B cell (primary cell): ENCODE results near the gene SOCS3. TPM values are rescaled to one million over a fixed set of nuclear protein-coding genes. Genes with fewer than 3 reads are reported as not detected.
A peak's percentile ranks its signal among the peaks of the same experiment; 100 is the strongest.

Experiments used
- ATAC-seq: fragments of 200-7000 bp; cut with Tn5 transposase; one replicate; pipeline ENCODE4 v1.10.0; 2021; ENCODE audit warnings: low read depth, mild to moderate bottlenecking, moderate number of reproducible peaks, moderate library complexity
- CTCF ChIA-PET: fragments of 350-600 bp; sonication (Branson Sonifier 250); formaldehyde crosslinking; loops from one replicate; lab custom pipeline; 2021; ENCODE audit warnings: antibody characterized with exemption, inconsistent platforms; lab: Charles Lee
- POLR2A ChIA-PET: fragments of 350-600 bp; sonication (Branson Sonifier 250); formaldehyde crosslinking; loops from one replicate; lab custom pipeline; 2021; ENCODE audit warnings: antibody characterized with exemption; lab: Charles Lee
- DNase-seq: peaks from one replicate; pipeline ENCODE4 v3.0.0; 2013
- H2AFZ ChIP-seq: 2 replicates; pipeline ENCODE4 v1.6.1; 2012; ENCODE audit warnings: mild to moderate bottlenecking, low read depth, low read length; ENCODE audit not compliant: insufficient read depth, poor library complexity, severe bottlenecking
- H3K27ac ChIP-seq, 2 donors: 1 replicate in 1 of 2; 2 replicates in 1 of 2; pipeline ENCODE4 v1.5.1; 2012 to 2013; ENCODE audit warnings: low read length in 2 of 2, mild to moderate bottlenecking in 2 of 2, moderate library complexity in 1 of 2
- H3K27me3 ChIP-seq, 4 experiments: fragments of 200-600 bp in 1 of 4; sonication (generic) in 1 of 4; replicated peaks in 1 of 4; 1 replicate in 2 of 4; 2 replicates in 2 of 4; pipeline versions ENCODE4 v1.6.1 to v1.7.0; 2013 to 2016; ENCODE audit warnings: low read length in 3 of 4, mild to moderate bottlenecking in 2 of 4, mixed read lengths in 1 of 4, moderate library complexity in 1 of 4; ENCODE audit not compliant: insufficient read depth in 4 of 4, control insufficient read depth in 3 of 4; ENCODE audit errors: control extremely low read depth in 1 of 4
- H3K36me3 ChIP-seq, 2 experiments: replicated peaks in 1 of 2; 1 replicate in 1 of 2; 2 replicates in 1 of 2; pipeline versions ENCODE4 v1.6.1 to v1.7.1; 2013; ENCODE audit warnings: low read length in 1 of 2; ENCODE audit not compliant: insufficient read depth in 2 of 2, control insufficient read depth in 1 of 2; ENCODE audit errors: control extremely low read depth in 1 of 2, extremely low read depth in 1 of 2
- H3K4me1 ChIP-seq, 2 donors: fragments of 200-600 bp in 1 of 2; sonication (generic) in 1 of 2; 1 replicate in 1 of 2; 2 replicates in 1 of 2; pipeline versions ENCODE4 v1.5.1 to v1.6.1; 2013 to 2017; ENCODE audit warnings: low read length in 2 of 2; ENCODE audit not compliant: control insufficient read depth in 2 of 2, insufficient read depth in 2 of 2
- H3K4me2 ChIP-seq: replicated peaks from 2 replicates; pipeline ENCODE3; 2012; ENCODE audit warnings: mild to moderate bottlenecking, low read depth, low read length; ENCODE audit not compliant: poor library complexity, severe bottlenecking
- H3K4me3 ChIP-seq, 5 experiments: fragments of 200-600 bp in 1 of 5; sonication (generic) in 1 of 5; 1 replicate in 3 of 5; 2 replicates in 2 of 5; pipeline versions ENCODE4 v1.5.1 to v1.7.0; 2011 to 2016; ENCODE audit warnings: low read length in 4 of 5, mild to moderate bottlenecking in 4 of 5, low read depth in 2 of 5, control low read depth in 1 of 5, moderate library complexity in 1 of 5; ENCODE audit not compliant: insufficient read depth in 1 of 5; ENCODE audit errors: control extremely low read depth in 1 of 5, extremely low read depth in 1 of 5
- H3K79me2 ChIP-seq: fragments of 200-600 bp; sonication (generic); one replicate; pipeline ENCODE4 v1.6.0; 2016; ENCODE audit warnings: low read length; ENCODE audit not compliant: control insufficient read depth, insufficient read depth
- H3K9ac ChIP-seq: fragments of 200-600 bp; sonication (generic); 2 replicates; pipeline ENCODE4 v1.6.1; 2017; ENCODE audit warnings: mild to moderate bottlenecking, low read length, moderate library complexity
- H3K9me3 ChIP-seq, 3 donors: one replicate each; pipeline versions ENCODE4 v1.6.1 to v1.7.1; 2013; ENCODE audit warnings: low read length in 2 of 3; ENCODE audit not compliant: control insufficient read depth in 2 of 3, insufficient read depth in 1 of 3; ENCODE audit errors: control extremely low read depth in 1 of 3
- H4K20me1 ChIP-seq: 2 replicates; pipeline ENCODE4 v1.6.0; 2012; ENCODE audit warnings: mild to moderate bottlenecking, low read length; ENCODE audit not compliant: insufficient read depth, control insufficient read depth, poor library complexity, severe bottlenecking
- H3K27ac Mint-ChIP-seq: one replicate; pipeline ENCODE4 v1.8.0; 2021; ENCODE audit warnings: mixed read lengths
- H3K27me3 Mint-ChIP-seq: one replicate; pipeline ENCODE4 v1.8.0; 2021; ENCODE audit warnings: mixed read lengths
- H3K4me1 Mint-ChIP-seq: one replicate; pipeline ENCODE4 v1.8.0; 2021; ENCODE audit warnings: mixed read lengths
- H3K4me3 Mint-ChIP-seq: one replicate; pipeline ENCODE4 v1.8.0; 2021; ENCODE audit warnings: mixed read lengths
- H3K9me3 Mint-ChIP-seq: one replicate; pipeline ENCODE4 v1.8.0; 2022; ENCODE audit warnings: mixed read lengths; ENCODE audit not compliant: insufficient read depth
- EZH2 ChIP-seq: IDR thresholded peaks from 2 replicates; pipeline ENCODE4 v1.6.1; 2012; ENCODE audit warnings: borderline replicate concordance, low read depth, mild to moderate bottlenecking, moderate library complexity, low read length; ENCODE audit not compliant: insufficient read depth, poor library complexity, severe bottlenecking
- WGBS: methylation state at CpG from one replicate; pipeline ENCODE4 v1.1.5; 2013; ENCODE audit warnings: missing lambda C conversion rate; ENCODE audit not compliant: insufficient coverage; 5-methylcytosine and 5-hydroxymethylcytosine counted together
- intact Hi-C: fragments of 100-400 bp; cut with micrococcal nuclease; formaldehyde crosslinking; loops from one replicate; pipeline ENCODE4 v1.10.0; 2022
- polyA plus RNA-seq: library from polyadenylated mRNA; depleted of rRNA; stranded (reverse); fragments of >200 nt; gene quantifications from 2 replicates; pipeline ENCODE4 v1.2.3, GENCODE V29; 2012
- total RNA-seq, 2 donors: library from RNA; stranded (reverse); fragments of 120-200 nt in 1 of 2; gene quantifications; 1 replicate in 1 of 2; 2 replicates in 1 of 2; pipeline versions ENCODE4 v1.2.3 to v1.2.4, GENCODE V29; 2013 to 2022
- TF ChIP-seq, protein P1 (sequence below): fragments of 200-600 bp; IDR thresholded peaks from one replicate; pipeline ENCODE4 v1.8.0; 2022; ENCODE audit warnings: antibody characterized with exemption, mild to moderate bottlenecking

The SOCS3 gene
- total and polyA plus RNA-seq, 2 donors (not counting 1 experiment from before 2014, with no cell fraction given) = 41.8 to 67.6 TPM

DNA sequence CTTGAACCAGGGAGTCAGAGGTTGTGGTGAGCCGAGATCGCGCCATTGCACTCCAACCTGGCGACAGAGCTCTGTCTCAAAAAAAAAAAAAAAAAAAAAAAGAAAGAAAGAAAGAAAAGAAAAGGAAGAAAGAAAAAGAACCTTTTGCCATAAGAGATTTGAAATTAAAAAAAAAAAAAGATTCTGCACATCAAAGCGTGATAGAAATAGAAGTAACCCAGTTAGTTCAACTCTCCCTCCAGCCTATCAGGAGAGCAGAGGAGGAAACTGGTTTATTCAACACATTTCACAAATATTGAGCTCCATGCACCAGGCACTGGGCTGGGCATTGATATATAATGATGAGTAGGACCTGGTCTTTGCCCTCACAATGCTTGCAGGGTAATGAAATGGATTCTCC, 2.4 kb upstream of the SOCS3 start:
- Histone ChIP-seq H2AFZ (no peak overlapping the region), H3K79me2 (no peaks in the 10 kb centered on the region), H3K27ac (no peak overlapping the region), H3K27me3 (peaks cover 0 to 45% (median 9%) of the 10 kb centered on the region in 4 experiments), H4K20me1 (peaks cover 13% of the 10 kb centered on the region), H3K9me3 (peaks cover 0 to 4% (median 0%) of the 10 kb centered on the region in 3 donors), H3K4me2 (no peak overlapping the region), H3K36me3 (peaks cover 0 to 4% of the 10 kb centered on the region in 2 experiments), H3K4me3 (no peak overlapping the region), H3K9ac (no peak overlapping the region), H3K4me1 (peaks cover 34 to 47% of the 10 kb centered on the region in 2 donors)
- no peak for DNase-seq
- Mint-ChIP-seq H3K4me1 (peaks cover 25% of the 10 kb centered on the region), H3K27me3 (peaks cover 31% of the 10 kb centered on the region), H3K9me3 (no peaks in the 10 kb centered on the region), H3K4me3 (no peak overlapping the region), H3K27ac (no peak overlapping the region)
- no peak for ATAC-seq
- intact Hi-C loops = no loop called here
- no CpG with 5 or more reads among the region's 5 CpGs for WGBS
- POLR2A ChIA-PET = no interaction called here
- TF ChIP-seq, protein P1, sequence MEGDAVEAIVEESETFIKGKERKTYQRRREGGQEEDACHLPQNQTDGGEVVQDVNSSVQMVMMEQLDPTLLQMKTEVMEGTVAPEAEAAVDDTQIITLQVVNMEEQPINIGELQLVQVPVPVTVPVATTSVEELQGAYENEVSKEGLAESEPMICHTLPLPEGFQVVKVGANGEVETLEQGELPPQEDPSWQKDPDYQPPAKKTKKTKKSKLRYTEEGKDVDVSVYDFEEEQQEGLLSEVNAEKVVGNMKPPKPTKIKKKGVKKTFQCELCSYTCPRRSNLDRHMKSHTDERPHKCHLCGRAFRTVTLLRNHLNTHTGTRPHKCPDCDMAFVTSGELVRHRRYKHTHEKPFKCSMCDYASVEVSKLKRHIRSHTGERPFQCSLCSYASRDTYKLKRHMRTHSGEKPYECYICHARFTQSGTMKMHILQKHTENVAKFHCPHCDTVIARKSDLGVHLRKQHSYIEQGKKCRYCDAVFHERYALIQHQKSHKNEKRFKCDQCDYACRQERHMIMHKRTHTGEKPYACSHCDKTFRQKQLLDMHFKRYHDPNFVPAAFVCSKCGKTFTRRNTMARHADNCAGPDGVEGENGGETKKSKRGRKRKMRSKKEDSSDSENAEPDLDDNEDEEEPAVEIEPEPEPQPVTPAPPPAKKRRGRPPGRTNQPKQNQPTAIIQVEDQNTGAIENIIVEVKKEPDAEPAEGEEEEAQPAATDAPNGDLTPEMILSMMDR = no peak
- TF ChIP-seq EZH2 = no peak
- CTCF ChIA-PET = interaction anchor here (0.6 to 9.1 kb wide), 19 partner anchors 15 to 1921 kb away, joined by 3 to 171 read pairs (median 4); partner anchors contain the start of genes PGS1 and SYNGR2

DNA sequence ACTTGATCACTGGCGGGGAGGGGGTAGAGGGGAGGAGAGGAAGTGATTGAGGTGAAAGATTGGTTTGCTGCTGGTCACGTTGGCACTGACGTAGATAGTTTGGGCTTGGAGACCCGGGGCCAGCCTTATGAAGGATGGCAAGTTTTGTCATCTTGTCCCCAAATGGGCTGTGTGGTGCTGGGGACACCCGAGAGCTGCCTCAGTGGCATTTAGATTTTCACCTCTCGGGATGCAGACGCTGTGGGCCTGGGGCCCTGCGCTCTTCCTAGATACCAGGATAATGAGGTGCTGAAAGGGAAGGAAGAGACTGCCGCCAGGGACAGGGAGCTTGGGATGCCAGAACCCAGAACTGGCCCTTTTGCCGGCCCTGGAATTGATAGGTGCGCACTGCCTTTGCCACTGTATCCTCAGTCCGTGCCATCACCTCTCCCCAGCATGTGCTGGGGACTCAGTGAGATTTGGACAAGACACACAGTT, 1.4 kb upstream of the SOCS3 start:
- WGBS = 70% methylated on average over 12 of the region's 12 CpGs
- DNase-seq = no peak
- TF ChIP-seq, protein P1 = no peak
- TF ChIP-seq EZH2 = no peak
- ChIA-PET CTCF (interaction anchor here (0.6 to 9.1 kb wide), 24 partner anchors 9 to 491 kb away, joined by 3 to 171 read pairs (median 5); partner anchors contain the start of gene PGS1), POLR2A (interaction anchor here (0.9 to 1.9 kb wide), 4 partner anchors 23 to 74 kb away, joined by 3 to 14 read pairs (median 8); no protein-coding TSS in a partner anchor)
- H3K4me1 Mint-ChIP-seq = peaks cover 33% of the 10 kb centered on the region
- Histone ChIP-seq H3K27ac (no peak overlapping the region), H3K36me3 (peaks cover 0 to 4% of the 10 kb centered on the region in 2 experiments), H4K20me1 (peaks cover 13% of the 10 kb centered on the region), H3K79me2 (no peaks in the 10 kb centered on the region), H3K4me3 (no peak overlapping the region), H3K9ac (no peak overlapping the region), H2AFZ (no peak overlapping the region), H3K4me2 (no peak overlapping the region), H3K9me3 (peaks cover 0 to 4% (median 0%) of the 10 kb centered on the region in 3 donors), H3K27me3 (peaks cover 0 to 42% (median 9%) of the 10 kb centered on the region in 4 experiments), H3K4me1 (peaks cover 36 to 49% of the 10 kb centered on the region in 2 donors)
- peaks cover 27% of the 10 kb centered on the region for H3K27me3 Mint-ChIP-seq
- no peak for ATAC-seq
- H3K27ac Mint-ChIP-seq = no peak overlapping the region
- intact Hi-C loops = loop anchor here (2.0 kb wide), 3 partner anchors 28 to 110 kb away; no protein-coding TSS in a partner anchor
- H3K9me3 Mint-ChIP-seq = no peaks in the 10 kb centered on the region
- peak overlapping the region; percentile 91 for H3K4me3 Mint-ChIP-seq
